Measurements from ENCODE around the gene PNPLA3. TPM values are rescaled to one million over a fixed set of nuclear protein-coding genes. Genes with fewer than 3 reads are reported as not detected.

PNPLA3 gene
- total RNA-seq, 1 donor from 2014 or later: 0.29 TPM

DNA sequence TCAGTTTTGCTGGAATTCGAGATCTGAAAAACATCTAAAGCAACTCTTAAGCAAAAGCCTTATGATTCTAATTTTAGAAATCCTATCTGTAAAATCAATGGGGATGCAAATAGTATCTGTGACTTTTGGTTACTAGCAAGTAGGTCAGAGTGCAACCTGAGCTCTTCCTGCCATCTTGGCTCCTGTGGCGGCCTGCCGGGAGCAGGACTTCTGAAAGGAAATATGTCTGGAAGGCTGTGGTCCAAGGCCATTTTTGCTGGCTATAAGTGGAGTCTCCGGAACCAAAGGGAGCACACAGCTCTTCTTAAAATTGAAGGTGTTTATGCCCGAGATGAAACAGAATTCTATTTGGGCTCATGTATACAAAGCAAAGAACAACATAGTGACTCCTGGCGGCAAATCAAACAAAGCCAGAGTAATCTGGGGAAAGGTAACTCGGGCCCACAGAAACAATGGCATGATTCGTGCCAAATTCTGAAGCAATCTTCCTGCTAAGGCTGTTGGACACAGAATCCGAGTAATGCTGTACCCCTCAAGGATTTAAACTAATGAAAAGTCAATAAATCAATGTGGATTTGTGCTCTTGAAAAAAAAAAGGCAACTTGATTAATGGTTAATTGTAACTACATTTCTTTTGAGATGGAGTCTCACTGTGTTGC, 33.3 kb downstream of the PNPLA3 start:
- intact Hi-C loops (cut with micrococcal nuclease): loop anchor here (1.0 to 10.0 kb wide), 2 partner anchors 66 to 538 kb away; partner anchors contain the start of gene RTL6

DNA sequence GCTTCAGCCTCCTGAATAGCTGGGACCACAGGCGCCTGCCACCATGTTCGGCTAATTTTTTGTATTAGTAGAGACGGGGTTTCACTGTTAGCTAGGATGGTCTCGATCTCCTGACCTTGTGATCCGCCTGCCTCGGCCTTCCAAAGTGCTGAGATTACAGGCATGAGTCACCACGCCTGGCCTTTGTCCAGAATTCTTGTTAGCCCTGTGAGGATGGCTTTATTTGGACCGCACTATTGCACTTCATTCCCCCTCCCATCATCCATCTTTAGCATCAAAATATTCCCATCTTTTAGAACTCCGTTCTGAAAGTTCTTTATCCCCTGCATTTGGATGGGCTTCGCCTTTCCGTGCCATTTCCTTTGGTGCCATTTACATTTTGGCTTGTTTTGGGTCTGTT, 34.3 kb downstream of the PNPLA3 start:
- intact Hi-C loops (cut with micrococcal nuclease): loop anchor here (10.0 kb wide), 1 partner anchor 537 kb away; the partner anchor contains the start of gene RTL6

DNA sequence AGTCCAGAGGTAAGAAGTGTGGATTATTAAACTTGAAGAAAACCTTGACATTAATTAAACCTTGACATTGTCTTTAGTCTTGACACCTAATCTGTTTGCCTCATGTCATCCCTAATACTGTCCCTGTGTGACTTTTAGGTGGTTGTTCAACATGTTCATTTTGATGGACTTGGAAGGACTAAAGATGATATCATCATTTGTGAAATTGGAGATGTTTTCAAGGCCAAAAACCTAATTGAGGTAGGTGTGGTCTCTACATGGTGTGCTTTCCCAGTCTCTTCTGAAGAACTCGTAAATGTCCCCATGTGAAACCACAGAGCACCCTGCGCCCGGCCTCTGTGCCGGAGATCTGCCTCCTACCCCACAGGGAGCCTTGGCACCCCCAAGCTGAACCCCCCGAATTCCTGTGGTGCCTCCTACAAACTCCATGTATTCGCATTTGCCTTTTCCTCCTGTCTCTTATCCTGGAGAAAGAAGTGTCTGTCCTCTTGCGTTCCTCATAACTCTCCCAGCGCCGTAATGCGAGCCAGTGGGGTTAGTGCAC, 40.8 kb downstream of the PNPLA3 start:
- intact Hi-C loops (cut with micrococcal nuclease): no loop called here

DNA sequence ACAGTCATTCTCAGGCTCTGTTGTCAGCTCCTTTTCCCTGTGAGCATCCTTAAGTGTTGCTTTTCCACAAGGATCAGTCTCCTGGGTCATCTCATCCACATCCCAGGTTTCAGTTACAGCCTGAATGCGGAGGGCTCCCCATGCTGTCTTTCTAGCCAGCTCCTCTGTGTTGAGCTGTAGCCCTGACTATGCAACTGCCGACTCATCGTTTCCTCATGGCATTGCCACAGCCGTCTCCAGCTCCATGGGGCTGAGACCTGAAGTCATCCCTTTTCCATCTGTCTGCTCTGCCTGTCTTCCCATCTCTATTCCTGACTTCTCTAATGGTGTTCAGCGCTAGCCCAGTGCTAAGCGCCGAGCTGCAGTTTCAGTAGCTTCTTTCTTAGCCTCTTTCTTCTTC, 43.5 kb downstream of the PNPLA3 start:
- intact Hi-C loops (cut with micrococcal nuclease): no loop called here

DNA sequence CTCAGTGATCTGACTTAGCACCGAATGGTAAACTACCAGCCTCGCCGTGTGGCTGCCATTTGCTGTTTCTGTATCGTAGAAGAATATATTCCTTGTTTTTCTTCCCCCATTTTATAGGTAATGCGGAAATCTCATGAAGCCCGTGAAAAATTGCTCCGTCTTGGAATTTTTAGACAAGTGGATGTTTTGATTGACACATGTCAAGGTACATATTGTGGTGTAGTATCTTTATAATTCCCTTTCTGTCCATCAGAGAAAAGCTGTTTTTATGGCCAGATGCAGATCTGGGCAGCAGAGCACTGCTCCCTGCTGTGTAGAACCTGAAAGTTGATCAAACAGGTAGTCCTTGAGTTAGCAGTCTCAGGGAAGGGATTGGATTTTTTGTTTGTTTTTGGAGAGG, 45.0 kb downstream of the PNPLA3 start:
- intact Hi-C loops (cut with micrococcal nuclease): no loop called here

DNA sequence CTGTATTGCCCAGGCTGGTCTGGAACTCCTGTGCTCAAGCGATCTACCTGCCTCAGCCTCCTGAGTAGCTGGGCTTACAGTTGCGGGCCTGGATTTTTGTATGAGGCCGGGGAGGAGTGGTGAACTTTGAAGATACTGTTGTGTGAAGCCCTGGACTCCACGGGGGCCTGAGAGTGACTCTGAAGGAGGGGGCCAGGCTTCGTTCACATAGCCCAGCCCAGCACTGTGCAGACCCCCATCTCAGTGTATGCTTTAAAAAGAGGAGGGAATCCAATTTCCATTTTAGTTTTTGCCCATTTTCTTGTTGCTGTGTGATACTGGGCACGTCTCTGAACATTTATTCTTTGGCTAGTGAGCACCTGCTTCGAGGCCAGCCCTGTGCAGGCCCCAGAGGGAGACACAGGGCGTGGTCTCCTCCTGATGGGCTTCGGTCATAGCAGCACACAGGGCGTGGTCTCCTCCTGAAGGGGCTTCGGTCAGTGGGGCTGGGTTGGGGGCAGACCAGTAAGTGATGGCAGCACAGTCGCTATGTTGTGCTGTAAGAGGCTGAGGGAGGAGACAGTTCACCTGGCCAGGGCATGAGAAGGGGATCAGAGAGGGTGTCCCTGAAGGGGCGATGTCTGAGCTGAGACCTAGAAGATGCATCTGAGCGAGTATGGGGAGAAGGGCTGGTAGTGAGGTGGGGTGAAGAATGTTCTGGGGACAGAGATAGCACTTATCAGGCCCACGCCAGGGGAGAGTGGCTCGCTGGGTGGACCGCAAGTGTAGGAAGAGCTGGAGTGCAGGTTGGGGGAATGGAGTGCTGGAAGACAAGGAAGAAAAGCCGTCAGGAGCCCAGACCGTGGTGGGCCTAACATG, 45.6 kb downstream of the PNPLA3 start:
- intact Hi-C loops (cut with micrococcal nuclease): no loop called here

DNA sequence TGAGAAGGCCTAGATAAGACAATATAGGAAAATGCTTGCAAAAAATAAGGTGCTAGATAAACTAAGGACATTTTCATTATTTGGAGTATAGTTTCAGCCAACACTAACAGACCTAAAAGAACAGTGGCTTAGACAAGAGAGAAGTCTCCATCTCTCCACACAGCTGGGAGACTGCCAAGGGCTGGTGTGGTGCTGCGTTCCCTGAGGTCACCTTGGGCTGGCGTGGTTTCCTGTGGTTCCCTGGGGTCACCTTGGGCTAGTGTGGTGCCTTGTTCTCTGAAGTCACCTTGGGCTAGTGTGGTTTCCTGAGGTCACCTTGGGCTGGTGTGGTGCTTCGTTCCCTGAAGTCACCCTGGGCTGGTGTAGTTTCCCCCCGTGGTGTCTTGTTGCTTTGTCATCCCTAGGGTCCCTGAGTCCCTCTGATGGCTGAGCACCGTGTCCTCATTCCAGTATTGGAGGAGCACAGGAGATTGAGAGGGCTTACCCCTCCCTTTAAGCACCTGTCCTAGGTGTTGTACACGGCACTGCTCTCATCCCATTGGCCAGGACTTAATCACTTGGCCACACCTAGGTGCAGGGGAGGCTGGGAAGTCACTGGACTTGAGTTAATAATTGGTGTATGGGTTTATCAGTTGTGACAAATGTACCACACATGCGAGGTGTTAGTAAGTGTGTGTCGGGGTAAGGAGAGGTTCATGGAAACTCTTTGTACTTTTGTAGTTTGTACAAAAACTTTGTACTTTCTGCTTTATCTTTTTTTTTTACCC, 46.6 kb downstream of the PNPLA3 start:
- intact Hi-C loops (cut with micrococcal nuclease): no loop called here

DNA sequence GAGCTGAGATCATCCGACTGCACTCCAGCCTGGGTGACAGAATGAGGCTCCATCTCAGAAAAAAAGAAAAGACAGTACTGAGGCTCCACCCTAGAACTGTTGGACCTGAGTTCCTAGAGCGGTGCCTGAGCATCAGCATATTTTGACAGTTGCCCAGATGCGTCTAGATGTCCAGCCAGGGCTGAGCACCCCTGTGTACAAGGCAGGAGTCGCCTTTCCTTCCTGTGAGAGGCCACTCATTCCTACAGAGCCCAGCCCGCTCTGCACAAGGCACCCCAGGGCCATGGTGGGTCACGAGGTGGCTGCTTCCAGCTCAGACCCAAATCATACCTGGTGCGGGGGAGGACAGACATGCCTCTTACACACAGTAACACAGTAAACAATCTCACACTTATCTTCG, 47.5 kb downstream of the PNPLA3 start:
- intact Hi-C loops (cut with micrococcal nuclease): no loop called here

DNA sequence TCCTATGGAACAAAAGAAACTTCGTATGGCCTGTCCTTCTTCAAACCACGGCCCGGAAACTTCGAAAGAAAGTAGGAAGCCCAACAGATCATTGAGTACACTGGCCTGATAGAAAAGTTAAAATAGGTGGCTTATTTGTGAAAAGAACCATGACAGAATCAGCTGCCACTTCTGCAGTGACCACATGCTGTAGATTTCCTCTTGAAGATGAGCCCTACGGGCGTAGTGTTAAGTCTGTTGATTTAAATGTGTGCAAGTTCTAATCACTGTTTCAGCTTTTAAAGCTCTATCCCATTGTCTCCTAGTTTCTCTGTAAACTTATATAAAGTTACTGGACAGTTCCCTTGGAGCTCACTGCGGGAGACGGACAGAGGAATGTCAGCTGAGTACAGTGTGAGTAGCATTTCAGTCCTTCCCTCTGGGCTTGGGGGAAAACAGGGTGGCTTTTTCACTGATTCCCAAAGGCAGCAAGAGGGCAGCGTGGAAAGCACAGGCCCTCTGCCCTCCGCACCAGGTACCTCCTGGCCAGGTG, 49.4 kb downstream of the PNPLA3 start:
- intact Hi-C loops (cut with micrococcal nuclease): no loop called here

DNA sequence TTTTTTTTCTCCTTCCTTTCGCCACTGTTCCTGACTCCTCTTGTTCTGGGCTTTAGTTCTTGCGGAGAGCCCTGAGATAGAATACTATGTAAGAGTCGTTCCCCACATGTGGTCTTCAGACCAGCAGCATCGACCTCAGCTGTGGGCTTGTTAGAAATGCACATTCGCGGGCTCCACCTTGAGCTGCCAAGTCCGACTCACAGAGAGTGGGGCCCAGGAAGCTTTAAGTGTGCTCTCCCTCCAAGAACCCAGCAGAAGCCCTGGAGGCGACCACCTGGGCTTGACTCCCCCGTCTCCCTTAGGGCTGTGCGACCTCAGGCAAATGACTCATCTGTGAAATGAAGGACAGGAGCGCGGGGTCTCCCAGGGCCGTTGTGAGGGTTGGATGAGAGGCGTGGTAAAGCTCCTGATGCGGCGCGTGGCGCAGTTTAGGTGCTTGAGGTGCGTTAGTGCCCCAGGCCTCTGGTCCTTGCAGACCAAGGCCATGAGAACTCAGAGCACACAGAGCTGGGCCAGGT, 50.5 kb downstream of the PNPLA3 start:
- intact Hi-C loops (cut with micrococcal nuclease): no loop called here

DNA sequence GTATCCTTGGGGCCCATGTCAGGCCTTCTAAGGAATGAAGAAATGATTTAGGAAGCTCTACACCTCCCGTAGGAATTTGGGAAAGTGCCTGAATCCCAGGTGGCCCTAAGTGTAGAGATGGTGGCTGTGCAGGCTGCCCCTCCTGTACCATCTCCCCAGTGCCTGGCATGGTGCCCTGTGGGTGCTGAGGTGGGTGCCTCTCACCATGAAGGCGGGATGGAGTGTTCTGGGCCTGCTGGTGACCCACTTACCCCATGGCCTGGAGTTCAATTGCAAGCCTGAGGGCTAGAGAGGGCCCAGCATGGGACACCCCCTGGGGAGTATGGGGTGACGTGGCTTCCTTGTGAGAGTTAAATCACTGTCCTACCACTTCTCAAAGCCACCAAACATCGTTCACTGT, 51.4 kb downstream of the PNPLA3 start:
- intact Hi-C loops (cut with micrococcal nuclease): no loop called here

DNA sequence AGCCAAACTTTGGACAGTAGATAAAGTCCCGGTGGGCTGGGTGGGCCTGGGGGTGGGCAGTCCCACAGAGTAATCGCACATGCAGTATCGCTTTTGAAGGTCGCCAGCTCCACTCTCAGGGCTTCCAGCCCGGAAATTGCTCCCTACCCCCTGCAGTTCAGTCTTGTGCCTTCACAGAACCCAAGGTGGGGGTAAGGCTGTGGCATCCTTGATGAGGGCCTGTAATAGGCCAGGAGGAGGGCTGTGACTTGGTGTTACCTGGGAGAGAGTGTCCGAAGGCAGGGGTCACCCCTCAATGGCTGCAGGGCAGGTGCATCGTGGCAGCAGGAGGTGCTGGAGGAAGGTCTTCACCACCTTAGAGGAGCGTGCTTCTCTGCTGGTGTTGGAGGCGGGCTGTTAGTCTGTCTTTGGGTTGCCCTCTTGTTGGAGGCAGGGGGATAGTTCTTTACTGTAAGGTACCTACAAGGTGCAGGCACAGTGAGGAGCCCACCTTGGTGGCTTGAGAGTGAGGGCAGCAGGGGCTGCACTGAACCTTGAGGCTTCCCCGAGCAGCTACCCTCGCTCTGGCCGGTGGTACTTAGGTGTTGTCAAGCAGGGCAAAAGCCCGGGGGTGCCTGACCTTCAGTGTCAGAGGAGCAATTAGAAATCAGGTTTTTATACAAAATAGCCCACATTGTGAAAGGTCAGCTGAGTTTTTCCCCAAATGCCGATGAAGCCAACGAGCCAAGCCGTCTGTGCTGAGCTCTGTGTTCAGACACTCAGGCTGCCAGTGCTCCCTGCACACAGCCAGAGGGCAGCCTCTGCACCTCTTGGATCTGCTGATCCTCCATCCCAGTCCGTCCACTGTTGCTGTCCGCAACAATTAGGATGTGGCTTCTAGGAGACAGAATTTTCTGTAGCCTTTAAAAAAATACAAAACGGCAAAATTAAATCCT, 53.5 kb downstream of the PNPLA3 start:
- intact Hi-C loops (cut with micrococcal nuclease): no loop called here

DNA sequence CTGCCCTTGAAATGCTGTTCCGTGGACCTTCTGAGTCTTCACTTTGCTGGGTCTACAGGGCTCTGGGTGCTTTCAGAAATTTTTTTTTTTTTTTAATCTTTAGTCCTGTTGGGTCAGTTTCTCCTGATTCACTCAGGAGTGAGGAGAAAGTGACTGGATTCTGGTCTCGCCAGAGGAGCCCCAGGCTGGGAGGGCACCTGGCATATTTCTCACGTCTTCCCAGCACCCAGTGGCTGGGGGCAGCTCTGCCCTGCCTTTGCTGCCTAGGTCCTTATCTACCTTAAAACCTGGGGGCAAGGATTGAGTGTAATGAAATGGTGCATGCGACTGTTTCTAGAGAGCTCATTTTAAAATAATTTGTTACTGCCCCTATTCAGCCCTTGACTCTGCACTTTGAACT, 55.0 kb downstream of the PNPLA3 start:
- intact Hi-C loops (cut with micrococcal nuclease): no loop called here

DNA sequence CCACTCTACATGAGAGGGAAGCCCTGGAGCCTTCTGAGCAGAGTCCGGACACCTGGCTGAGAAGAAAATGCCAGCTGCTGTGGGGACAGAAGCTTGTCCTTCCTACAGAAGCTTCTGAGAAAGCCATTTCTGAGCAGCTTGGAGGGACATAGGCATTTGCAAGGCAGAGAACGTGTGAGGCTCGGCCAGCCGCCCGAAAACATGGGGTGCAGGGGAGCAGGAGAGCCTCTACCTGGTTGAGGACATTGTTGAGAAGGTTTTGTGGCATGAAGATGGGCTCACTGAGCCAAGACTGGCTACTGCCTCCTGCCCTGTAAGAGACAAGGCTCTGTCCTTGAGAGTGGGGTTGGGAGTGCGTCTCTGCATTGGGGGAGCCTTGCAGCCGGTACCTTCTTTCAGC, 57.0 kb downstream of the PNPLA3 start:
- intact Hi-C loops (cut with micrococcal nuclease): no loop called here

DNA sequence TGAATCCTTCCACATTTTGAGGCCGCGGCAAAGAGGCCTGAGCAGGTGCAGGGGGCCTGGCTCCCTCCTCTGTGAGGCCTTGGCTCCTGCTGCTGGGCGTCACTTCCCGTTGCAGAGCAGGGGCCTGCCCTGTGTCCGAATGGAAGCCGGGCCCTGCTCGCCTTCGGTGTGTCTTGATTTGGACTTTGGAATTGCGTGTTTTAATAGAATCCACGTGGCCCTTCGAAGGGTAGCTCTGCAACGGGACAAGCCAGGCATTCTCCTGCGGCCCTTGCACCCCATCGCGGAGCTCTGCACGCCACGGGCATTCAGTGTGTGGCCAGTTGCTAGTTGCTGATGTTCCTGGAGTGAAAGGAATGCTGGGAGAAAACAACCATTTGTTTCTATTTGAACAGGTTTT, 57.4 kb downstream of the PNPLA3 start:
- intact Hi-C loops (cut with micrococcal nuclease): no loop called here

DNA sequence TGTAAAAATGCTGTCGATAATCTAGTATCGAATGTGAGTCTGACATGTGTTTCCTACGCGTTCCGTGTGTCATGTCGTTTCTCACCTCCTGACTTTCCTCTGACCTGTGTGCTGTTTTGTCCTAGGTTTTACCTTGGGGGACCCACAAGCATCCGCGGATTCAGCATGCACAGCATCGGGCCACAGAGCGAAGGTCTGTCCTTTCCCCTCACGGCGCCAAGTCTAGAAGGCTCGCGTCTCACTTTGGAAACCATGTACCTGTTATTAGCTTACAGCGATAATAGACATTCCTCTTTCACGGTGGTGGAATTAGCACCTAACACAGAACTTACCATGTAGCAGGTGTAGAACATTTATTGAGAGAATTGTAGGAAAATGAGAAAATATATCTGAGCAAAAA, 60.2 kb downstream of the PNPLA3 start:
- intact Hi-C loops (cut with micrococcal nuclease): no loop called here

DNA sequence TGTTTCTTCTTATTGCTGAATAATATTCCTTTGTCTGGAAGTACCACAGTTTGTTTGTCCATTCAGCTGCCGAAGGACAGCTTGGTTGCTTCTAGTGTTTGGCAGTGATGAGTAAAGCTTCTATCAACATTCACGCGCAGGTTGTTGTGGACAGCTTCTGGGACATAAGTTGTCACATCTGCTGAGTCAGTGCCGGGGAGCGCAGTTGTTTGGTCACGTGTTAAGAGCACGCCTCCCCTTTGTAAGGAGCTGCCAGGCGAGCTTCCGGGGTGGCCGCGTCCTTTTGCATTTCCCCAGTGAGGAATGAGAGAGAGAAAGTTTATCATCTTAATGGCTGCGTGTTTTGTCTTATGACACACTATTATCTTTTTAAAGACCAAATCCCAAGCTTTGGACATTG, 61.9 kb downstream of the PNPLA3 start:
- intact Hi-C loops (cut with micrococcal nuclease): no loop called here

DNA sequence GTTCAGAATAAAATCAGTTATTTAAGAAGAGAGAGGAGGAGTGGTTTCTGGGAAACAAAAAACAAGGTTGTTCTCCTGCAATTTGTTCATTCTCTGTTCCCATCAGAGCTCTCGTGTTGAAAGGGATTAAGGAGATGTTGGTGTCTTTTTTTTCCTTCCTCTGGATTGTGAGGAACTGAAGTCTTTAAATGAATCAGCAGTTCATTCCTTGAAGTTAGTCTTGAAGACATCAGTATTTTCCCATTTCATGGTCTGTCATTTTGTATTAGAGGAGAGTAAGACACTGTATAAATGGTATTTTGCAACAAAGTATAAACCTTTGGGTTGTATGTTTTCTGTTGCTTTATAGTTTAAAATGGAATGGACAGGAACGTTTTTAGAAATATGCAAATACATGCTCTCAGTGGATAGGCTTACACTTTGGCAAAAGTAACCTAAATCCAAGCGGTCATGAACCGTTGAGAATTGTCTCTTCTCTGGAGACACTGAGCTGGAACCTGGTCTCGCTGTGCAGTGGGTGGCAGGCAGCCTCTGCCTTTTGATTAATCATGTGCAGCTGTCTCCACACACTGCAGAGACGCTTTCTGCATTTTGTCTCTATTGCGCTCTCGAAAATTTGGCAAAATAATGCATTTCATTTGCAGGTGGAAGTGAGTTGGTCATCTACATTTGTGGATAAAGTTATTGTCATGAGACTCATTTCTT, 64.7 kb downstream of the PNPLA3 start:
- intact Hi-C loops (cut with micrococcal nuclease): no loop called here

DNA sequence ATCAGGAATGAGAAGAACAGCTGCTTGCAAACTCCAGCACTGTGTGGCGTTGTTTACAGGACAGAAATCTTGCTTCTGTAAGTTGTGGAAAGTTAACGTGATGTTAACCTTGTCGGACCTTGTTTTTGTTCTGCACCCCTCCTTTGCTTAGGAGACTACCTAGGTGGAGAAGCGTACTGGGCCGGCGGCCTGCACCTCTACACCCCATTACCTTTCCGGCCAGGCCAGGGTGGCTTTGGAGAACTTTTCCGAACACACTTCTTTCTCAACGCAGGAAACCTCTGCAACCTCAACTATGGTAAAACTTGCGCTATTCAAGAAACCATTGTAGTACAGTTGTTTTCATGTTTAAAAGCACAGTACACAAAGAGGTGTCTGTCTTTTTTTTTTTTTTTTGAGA, 65.4 kb downstream of the PNPLA3 start:
- intact Hi-C loops (cut with micrococcal nuclease): no loop called here
